ENCODE data around the gene SEPTIN8.
"Not testable (repeated sequence)": the region's sequence is repeated elsewhere in the genome, so short reads cannot be mapped to it uniquely, and the experiment has no call there.

The SEPTIN8 gene

DNA sequence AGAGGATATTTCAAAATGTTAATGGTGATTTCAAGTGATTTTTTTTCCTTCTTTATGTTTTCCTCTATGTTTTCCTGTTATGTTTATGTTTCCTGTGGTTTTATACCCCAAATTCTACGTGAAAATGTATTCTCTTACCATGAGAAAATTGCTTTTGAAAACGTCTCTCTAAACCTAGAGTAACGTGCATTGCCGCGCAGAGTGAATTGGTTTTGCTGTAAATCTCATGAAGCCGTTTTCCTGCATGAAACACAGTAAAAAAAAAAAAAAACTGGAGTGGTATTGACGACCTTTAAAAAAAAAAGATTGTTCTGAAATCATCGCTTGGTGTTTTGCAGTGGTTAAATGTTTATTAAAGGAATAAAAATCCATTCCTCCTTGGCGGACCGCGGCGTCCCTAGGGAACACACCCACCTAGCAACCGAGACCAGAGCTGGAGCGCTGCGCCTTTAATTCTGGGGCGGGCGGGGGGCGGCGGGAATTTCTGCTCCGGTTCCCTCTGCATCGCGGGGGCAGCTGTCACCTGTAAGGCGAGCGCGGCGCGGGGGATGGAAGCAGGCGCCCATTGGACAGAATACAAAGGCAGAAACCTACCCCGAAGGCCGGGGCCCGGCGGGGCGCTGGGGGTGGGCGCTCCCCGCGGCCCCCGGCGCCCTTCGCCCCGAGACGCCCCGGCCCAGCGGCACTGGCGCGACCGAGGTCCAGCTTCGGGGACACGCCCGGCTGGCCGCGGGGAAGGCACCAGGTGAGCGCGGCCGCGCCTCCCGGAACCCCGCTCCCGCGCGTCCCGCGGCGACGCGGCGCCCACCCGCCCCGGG, 36.0 kb upstream of the SEPTIN8 start, which contains the start of gene SOWAHA:
TSS of gene SOWAHA (plus strand) at position 522 of the 818 bp plus-strand sequence. CDS start 320 bp downstream, outside the sequence.
- DNase-seq, result no peak

DNA sequence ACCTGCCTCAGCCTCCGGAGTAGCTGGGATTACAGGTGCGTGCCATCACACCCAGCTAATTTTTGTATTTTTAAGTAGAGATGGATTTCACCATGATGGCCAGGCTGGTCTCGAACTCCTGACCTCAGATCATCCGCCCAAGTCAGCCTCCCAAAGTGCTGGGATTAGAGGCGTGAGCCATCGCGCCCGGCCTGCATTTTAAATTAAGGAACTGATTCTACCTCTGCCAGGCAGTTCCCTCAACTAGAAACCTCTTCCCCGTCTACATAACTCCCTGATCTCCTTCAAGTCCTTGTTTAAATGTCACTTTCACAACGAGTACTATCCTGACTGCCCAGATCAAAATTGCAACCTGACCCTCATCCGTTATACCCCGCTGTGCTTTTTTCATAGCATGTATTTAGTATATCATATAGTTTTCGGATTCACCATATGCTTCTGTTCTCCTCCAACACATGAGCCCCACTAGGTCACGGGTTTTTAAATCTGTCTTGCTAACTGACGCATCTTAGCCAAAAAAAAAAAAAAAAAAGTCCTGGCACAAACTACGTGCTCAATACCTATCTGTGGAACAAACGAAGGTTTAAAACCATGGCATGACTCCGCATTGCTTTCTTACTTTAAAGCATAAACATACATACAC, 35.2 kb upstream of the SEPTIN8 start:
- no peak for DNase-seq

DNA sequence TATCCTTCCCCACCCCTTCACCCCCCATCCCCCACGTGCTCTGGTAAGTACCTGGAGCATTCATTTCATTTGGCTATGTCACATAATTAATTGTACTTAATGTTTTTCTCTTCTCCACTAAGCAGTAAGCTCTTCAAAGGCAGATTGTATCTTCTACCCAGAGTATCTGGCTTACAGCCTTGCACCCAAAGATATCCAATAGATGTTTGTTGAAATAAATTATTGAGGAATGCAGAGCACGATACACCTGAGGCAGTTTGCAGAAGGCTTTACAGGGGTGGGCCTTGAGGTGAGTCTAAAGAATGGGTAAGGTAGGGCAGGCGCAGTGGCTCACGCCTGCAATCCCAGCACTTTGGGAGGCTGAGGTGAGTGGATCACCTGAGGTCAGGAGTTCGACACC, 33.6 kb upstream of the SEPTIN8 start:
- DNase-seq, result no peak

DNA sequence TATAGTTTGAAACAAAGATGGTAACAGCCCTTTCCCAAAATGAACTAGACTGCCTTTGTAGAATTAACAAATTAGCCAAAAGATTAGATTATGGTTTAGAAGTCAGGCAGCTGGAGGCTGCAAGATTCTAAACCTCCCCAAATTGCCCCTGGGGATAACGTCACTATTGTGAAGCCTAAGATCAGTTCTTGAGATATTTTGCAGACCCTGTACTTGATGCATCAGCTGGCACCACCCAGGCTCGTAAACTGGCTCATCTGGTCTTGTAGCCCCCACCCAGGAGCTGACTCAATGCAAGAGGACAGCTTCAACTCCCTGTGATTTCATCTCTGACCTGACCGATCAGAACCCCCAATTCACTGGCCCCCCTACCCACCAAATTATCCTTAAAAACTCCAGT, 31.8 kb upstream of the SEPTIN8 start:
- DNase-seq, result no peak

DNA sequence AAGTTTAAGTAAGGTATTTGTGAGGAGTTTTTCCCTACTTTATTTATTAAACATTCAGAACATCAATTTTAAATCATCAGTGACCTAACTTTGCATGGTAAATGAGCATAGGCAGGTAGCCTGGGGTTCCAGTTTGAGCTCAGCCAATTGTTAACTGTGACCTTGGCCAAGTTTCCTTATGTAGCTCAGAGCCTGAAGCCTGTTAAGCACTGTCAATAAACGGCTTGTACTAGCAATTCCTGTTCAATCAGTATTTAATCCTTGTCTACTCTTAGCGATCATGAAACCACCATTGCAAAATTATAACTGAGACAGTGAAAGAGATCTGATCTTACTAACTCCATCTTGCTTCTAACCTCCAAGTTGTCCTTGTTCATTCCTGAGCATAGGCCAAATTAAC, 31.4 kb upstream of the SEPTIN8 start:
- DNase-seq, result no peak

DNA sequence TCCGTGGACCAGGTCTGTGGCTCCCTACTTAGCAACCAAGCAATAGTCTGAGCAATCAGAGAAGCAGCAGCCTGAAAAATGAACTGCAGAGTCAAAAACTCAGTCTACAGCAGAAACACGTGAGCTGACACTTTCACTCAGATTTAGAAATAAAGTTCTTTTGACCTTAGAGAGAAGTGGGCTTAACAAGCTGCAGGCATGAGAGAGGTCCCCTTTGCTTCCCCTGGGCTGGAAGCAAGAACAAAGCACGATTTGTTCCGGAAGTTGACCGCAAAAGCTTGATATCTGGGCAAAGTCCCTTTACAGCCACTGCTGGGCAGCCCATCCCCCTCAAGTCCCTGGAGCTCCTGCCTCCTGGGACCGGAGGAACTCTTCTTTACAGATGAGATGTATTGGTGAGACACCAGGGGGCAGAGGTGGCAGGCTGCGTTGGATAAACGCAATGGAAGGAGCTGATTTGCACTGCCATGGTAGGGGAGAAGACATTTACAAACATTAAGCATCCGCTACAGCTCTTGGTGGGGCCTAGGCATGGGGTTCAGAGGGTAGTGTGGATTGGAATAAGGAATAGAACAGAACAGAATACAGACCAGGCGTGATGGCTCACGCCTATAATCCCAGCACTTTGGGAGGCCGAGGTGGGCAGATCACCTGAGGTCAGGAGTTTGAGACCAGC, 30.3 kb upstream of the SEPTIN8 start:
- no peak for DNase-seq

DNA sequence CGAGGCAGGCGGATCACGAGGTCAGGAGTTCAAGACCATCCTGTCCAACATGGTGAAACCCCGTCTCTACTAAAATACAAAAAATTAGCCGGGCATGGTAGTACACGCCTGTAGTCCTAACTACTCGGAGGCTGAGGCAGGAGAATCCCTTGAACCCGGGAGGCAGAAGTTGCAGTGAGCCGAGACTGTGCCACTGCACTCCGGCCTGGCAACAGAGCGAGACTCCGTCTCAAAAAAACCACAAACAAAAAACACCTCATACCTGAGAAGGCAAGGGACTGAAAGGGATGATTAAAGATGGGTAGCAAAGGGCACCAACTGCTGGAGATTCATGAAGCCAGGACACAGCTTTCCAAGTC, 29.7 kb upstream of the SEPTIN8 start:
- DNase-seq, result not testable (repeated sequence)

DNA sequence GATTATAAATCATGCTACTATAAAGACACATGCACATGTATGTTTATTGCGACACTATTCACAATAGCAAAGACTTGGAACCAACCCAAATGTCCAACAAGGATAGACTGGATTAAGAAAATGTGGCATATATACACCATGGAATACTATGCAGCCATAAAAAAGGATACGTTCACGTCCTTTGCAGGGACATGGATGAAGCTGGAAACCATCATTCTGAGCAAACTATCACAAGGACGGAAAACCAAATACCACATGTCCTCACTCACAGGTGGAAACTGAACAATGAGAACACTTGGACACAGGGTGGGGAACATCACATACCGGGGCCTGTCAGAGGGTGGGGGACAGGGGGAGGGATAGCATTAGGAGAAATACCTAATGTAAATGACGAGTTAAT, 28.8 kb upstream of the SEPTIN8 start:
- not testable (repeated sequence) for DNase-seq

DNA sequence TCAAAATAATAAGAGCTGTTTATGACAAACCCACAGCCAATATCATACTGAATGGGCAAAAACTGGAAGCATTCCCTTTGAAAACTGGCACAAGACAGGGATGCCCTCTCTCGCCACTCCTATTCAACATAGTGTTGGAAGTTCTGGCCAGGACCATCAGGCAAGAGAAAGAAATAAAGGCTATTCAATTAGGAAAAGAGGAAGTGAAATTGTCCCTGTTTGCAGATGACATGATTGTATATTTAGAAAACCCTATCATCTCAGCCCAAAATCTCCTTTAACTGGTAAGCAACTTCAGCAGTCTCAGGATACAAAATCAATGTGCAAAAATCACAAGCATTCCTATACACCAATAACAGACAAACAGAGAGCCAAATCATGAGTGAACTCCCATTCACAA, 27.2 kb upstream of the SEPTIN8 start:
- DNase-seq, result not testable (repeated sequence)

DNA sequence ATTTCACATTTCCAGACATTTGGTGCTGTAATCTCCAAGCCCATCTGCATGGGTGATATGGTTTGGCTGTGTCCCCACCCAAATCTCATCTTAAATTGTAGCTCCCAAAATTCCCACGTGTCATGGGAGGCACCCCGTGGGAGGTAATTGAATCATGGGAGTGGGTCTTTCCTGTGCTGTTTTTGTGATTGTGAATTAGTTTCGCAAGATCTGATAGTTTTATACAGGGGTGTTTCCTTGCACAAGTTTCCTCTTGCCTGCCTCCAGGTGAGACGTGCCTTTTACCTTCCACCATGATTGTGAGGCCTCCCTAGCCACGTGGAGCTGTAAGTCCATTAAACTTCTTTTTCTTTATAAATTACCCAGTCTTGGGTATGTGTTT, 25.6 kb upstream of the SEPTIN8 start:
- DNase-seq, result not testable (repeated sequence)

DNA sequence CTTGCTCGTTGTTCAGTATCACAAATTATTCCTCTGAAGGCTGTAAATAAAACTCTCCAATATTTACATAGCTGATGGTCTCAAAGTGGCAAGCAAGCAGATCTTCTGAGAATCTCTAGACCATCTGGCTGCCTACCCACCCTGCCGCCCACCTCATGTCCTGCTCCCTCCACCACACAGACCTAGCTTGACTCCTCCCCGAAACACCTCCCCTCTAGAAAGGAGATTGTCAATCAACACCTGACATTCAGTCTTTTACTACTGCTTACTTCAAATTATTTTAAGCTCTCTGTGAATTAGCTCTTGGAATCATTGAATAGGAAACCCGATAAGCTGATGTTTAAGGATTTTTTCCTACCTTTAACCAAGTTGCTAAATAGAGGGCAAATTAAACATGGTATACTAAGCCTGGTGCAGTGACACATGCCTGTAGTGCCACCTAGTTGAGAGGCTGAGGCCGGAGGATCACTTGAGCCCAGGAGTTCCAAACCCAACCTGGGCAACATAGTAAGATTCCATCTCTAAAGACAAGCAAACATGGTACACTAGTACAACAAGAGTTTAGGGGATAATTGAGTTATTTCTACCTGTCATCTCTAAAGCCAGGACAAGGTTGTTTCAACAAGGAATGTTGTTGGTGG, 25.1 kb upstream of the SEPTIN8 start:
- no peak for DNase-seq

DNA sequence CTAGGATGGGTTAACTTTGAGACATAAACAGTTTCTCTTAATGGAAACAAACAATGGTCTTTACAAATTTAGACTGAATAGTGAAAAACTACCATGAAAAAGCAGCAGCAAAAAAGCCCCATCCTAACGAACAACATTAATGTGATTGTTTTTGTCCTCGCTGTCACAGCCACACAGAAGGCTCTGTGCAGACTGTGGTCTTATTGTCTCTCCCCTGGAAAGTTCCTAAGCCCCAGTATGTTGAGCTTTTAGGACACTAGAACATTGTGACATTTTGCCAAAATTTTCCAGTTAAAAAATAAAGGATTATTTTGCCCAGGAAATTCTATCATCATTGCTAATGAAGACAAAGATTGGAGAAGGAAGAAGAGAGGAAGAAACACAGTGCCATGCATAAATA, 23.5 kb upstream of the SEPTIN8 start:
- no peak for DNase-seq

DNA sequence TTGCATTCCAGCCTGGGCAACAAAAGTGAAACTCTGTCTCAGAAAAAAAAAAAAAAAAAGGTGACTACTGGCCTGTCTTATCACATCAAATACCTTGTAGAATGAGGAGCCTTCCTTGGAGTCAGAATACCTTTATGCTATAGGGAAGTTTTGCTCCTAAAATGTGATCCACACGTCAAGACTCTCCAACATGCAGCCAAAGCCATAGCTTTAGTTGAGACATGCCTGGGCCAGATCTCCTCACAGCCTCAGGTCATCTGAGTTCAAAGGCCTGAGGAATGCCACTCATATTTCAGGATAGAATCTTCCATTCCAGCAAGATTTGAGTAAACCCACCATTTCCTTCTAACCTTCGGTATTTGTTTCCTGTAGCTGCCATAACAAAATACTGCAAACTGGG, 22.4 kb upstream of the SEPTIN8 start:
- DNase-seq, result no peak

DNA sequence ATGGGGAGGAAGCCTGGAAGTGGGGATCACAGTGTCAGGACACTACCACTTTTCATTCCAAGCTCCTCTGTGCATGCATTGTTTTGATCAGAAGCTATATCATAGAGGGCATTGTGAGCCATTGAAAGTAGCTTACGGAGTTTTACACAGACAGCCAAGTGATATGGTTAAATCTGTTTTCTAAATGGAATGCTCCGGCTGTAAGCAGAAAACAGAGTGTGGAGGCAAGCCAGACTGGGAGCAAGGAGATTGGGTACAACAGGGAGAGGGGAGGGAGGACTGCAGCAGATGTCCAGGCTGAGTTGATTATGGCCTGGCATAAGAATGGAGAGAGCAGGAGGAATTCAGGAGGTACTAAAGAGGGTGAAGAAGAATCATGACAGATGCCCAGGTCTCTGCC, 20.6 kb upstream of the SEPTIN8 start:
- DNase-seq, result no peak

DNA sequence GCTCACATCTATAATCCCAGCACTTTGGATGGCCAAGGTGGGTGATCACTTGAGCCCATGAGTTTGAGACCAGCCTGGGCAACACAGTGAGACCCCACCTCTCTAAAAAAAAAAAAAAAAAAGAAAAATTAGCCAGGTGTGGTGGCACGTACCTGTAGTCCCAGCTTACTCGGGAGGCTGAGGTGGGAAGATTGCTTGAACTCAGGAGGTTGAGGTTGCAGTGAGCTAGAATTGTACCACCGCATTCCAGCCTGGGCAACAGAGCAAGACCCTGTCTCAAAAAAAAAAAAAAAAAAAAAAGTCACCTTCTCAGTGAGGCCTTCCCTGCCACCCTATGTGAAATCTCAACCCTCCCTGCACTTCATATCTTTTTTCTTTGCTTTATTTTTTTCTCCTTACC, 14.0 kb upstream of the SEPTIN8 start:
- DNase-seq, result no peak

DNA sequence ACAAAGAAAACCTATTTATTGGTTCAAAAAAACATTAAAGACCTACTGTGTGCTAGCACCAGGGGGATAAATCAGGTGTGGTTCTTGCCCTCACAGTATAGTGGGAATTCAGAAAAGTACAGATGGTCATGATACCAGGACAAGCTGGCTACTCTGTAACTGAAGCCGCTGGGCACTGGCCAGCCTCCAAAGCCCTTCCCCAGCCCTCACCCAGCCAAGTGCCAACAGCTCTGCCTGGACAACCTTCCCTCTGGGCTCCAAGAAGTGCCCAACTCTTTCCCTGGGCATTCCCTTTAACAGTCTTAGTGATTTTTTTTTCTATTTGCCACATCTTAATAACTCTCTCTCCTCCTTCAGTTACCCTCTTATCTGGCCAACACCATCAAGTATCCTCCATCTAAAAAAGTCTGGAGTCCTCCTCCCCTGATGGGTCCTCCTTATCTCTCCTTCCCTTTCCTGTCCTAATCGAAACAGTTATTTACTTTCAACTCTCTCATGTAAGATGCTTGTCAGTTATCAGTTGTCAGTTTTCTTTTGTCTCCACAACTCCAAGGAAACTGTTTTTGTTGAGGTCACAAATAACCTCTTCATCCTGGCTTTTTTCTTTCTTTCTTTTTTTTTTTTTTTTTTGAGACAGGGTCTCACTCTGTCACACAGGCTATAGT, 13.3 kb upstream of the SEPTIN8 start:
- no peak for DNase-seq

DNA sequence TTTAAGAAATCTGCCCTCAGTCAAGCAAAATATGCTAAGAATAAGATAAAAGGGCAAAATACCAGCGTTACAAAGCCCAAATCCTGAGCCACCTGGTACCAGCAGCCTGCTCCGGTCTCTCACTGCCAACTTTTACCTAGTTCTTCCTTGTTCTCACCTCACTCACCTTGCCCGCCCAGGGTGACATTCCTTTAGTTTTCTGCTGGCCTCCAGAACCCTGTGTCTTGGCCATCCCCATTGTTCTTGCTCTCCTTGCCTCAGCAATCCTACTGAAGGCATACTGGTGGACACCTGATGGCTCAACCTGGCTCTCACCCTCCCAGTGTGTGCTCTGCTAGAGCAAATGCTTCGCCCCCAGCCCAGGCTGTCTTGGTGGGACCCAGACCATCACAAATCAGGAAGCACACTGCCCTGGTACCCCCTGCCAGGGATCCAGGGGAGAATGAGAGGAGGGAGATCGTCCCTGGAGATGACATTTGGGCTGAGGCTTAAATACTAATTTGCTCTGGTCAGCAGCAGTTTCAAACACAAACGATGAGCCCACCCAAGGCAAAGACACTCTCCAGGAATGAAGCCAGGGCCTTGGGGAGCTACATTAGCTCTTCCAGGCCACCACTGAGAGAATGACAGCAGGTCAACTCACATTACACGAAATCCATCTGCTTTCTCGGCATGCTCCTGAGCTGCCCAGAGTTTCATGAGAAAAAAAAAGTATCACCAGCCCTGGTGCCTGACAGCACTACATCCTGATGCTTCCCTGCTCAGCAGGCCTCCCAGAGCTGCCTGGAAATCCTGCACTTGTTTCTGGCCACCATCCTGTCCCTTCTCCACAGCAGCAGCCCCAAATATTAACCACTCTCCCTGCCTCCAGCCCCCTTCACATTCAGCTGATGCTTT, 12.2 kb upstream of the SEPTIN8 start:
- DNase-seq, result no peak

DNA sequence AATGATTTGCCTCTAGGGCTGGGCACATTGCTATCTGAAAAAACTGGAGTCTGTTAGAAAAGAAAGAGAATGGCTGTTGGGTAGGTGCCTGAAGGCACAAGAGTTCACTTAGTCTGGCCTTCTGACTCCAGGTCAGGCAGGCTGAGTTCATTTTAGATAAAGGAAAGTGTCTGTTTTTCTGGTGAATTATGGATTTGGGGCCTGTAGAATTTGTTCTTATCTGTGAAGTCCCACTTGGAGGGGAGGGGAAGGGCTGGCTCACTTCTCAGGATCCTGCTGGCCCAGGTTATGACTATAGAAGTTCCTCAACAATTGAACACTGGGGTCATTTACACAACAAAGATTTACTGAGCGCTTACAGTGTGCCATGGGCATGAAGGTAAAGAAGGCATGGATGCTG, 11.5 kb upstream of the SEPTIN8 start:
- DNase-seq, result no peak

DNA sequence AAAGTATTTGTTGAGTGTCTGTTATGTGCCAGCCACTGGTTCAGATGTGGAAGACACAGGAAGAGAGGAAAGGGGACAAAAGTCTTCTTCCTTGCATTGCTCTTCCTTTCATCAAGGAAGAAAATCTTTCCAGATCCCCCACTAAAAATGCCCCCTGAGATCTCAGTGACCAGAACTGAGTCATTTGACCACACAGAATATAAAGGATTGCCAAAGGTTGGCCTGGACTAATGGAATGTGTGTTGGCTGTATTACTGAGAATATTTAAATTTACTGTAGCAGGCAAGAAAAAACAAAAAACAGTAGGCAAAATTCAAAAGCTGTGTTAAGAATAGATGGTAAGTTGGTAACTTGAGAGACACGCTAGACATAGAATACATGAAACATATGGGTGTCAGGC, 10.0 kb upstream of the SEPTIN8 start:
- DNase-seq, result no peak

DNA sequence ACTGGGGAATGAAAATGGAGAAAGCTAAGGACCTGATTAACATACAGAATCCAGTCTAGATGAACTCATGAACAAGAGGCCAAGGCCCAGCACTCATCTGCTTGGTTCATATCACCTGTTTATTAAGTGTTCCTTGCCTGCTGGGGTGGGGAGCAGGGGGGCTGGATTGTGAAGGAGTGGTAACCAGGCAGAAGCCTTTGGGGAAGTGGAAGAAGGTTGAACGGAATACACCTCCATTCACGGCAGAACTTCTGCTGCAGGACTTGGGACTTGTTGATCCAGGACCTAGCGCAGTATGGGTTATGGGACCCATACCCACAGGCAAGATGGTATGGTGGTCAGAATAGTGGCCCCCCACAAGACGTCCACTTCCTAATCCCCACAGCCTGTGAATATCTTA, 8.8 kb upstream of the SEPTIN8 start:
- DNase-seq, result no peak

DNA sequence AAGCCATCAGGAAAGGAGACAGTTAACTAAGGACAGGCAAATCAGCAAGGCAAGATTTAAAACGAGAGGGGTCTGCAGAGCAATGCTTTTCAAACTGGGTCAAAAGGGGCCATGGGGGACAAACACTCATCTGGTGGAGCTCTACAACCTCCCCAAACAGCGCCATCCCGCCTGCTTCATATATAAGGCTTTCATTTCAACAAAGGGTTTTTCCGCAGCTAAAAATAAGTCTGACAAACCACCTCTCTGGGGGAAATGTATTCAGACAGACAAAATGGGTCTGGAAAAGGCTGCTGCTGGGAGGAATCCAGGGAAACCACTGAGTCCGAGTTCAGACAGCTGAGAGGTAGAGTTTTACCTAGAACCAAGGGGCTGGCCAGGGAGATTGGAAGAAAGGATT, 8.3 kb upstream of the SEPTIN8 start:
- no peak for DNase-seq

DNA sequence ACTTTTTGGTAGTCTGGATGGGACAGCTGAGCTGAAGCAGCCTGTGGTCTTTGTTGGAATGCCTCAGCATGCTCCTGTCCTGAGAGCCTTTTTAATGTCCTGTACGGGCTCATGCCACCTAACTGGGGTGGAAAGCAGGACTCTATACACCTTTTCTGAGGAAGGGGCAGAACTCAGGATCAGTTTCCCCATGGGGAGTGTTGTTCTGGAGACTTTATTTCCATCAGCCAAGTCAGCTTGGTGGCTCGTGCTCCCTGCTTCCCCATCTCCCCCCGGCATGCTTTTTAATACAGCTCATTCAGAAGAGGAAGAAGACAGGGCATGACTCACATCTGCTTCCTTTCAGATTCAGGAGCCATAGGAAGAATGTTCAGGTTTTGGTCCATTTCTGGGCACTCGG, 5.1 kb upstream of the SEPTIN8 start:
- no peak for DNase-seq

Data from right forelimb (tissue), 1 donor.